T-helper 2 cell treated with Interferon-gamma antibody and Interleukin-4, amounts not matched to agents 5 μg/mL and 100 μg/mL, for 36 hours (primary cell): ENCODE results near the gene VPS13D.

Experiments used
- DNase-seq: peaks from one replicate; pipeline ENCODE4 v3.0.0; 2021; ENCODE audit warnings: low spot score
- H3K27ac Mint-ChIP-seq: one replicate; pipeline ENCODE4 v1.8.0; 2021; ENCODE audit warnings: mild to moderate bottlenecking, mixed read lengths
- H3K27me3 Mint-ChIP-seq: one replicate; pipeline ENCODE4 v1.8.0; 2021; ENCODE audit warnings: low read depth, mixed read lengths
- H3K36me3 Mint-ChIP-seq: one replicate; pipeline ENCODE4 v1.8.0; 2021; ENCODE audit warnings: low read depth, mixed read lengths
- H3K4me1 Mint-ChIP-seq: one replicate; pipeline ENCODE4 v1.8.0; 2021; ENCODE audit warnings: low read depth, mixed read lengths
- H3K4me3 Mint-ChIP-seq: one replicate; pipeline ENCODE4 v1.8.0; 2022; ENCODE audit warnings: mild to moderate bottlenecking, moderate library complexity, mixed read lengths
- H3K9me3 Mint-ChIP-seq: one replicate; pipeline ENCODE4 v1.8.0; 2021; ENCODE audit warnings: mixed read lengths

The VPS13D gene

DNA sequence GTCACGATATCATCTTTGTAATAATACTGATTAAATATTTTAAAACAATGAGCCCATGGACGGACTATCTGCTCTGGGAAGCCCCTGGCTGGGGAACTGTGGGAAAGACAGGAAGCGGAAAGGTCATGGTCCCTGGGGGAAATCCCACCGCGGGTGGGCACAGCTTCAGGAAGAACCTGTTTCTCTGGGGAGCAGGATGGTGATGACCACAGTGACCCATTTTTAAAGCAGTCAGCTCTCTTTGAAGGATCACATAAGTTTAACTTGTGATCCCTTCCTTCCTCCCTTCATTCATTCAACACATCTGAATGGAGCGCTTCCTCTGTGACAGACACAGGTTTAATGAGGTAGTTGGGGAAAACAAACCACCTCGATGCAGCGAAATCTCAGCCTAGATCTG, 315.2 kb downstream of the VPS13D start:
- Mint-ChIP-seq H3K27ac (no peak overlapping the region), H3K27me3 (peaks cover 4% of the 10 kb centered on the region), H3K36me3 (no peaks in the 10 kb centered on the region), H3K4me3 (no peak overlapping the region), H3K9me3 (no peaks in the 10 kb centered on the region), H3K4me1 (no peaks in the 10 kb centered on the region)
- DNase-seq: no peak

- DNase-seq: no peak
- Mint-ChIP-seq H3K27me3 (peaks cover 4% of the 10 kb centered on the region), H3K27ac (no peak overlapping the region), H3K4me3 (no peak overlapping the region), H3K9me3 (no peaks in the 10 kb centered on the region), H3K4me1 (no peaks in the 10 kb centered on the region), H3K36me3 (no peaks in the 10 kb centered on the region)
Observed at GRCh38 chr1:12546771-12547585, 317.1 kb downstream of the VPS13D start.

GRCh38 chr1:12547586-12548225, 317.9 kb downstream of the VPS13D start:
- no peak for DNase-seq
- Mint-ChIP-seq H3K9me3 (no peaks in the 10 kb centered on the region), H3K36me3 (no peaks in the 10 kb centered on the region), H3K27ac (no peak overlapping the region), H3K4me1 (no peaks in the 10 kb centered on the region), H3K4me3 (no peak overlapping the region), H3K27me3 (no peaks in the 10 kb centered on the region)

GRCh38 chr1:12548279-12548972, 318.6 kb downstream of the VPS13D start:
- Mint-ChIP-seq H3K9me3 (no peaks in the 10 kb centered on the region), H3K4me3 (no peak overlapping the region), H3K36me3 (no peaks in the 10 kb centered on the region)

GRCh38 chr1:12548973-12549459, 319.2 kb downstream of the VPS13D start:
- Mint-ChIP-seq H3K27ac (no peak overlapping the region), H3K4me3 (no peak overlapping the region), H3K36me3 (no peaks in the 10 kb centered on the region), H3K9me3 (no peaks in the 10 kb centered on the region), H3K27me3 (no peaks in the 10 kb centered on the region), H3K4me1 (no peaks in the 10 kb centered on the region)
- no peak for DNase-seq

More at GRCh38 chr1:12548279-12548972, 318.6 kb downstream of the VPS13D start:
- DNase-seq: no peak
- Mint-ChIP-seq H3K27me3 (no peaks in the 10 kb centered on the region), H3K27ac (no peak overlapping the region), H3K4me1 (no peaks in the 10 kb centered on the region)

GRCh38 chr1:12549460-12550349, 319.9 kb downstream of the VPS13D start:
- Mint-ChIP-seq H3K9me3 (no peaks in the 10 kb centered on the region), H3K27ac (no peak overlapping the region), H3K4me3 (no peak overlapping the region), H3K4me1 (no peaks in the 10 kb centered on the region), H3K36me3 (no peaks in the 10 kb centered on the region), H3K27me3 (no peaks in the 10 kb centered on the region)
- DNase-seq: no peak

DNA sequence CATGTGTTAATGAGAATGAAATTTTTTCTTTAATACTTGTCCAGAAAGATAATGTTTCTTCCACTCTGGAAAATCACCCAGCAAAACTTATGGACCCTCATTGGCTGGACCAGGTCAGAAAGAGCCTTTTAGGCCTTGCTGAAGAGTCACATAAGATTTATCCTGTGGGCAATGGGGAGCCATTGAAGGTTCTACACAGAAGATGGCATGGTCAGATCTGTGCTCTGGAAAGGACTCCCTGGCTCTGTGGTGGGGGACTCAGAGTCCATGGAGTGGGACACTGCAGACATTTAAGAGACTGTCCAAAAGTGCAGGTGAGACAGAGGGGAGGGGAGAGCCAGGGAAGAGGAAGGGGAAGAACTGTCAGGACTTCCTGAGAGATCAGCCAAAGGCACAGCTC, 321.8 kb downstream of the VPS13D start:
- Mint-ChIP-seq H3K27ac (no peak overlapping the region), H3K9me3 (no peaks in the 10 kb centered on the region), H3K27me3 (no peaks in the 10 kb centered on the region), H3K4me1 (no peaks in the 10 kb centered on the region), H3K36me3 (no peaks in the 10 kb centered on the region), H3K4me3 (no peak overlapping the region)
- DNase-seq: no peak

- H3K4me3 Mint-ChIP-seq: no peak overlapping the region
- no peaks in the 10 kb centered on the region for H3K9me3 Mint-ChIP-seq
- DNase-seq: no peak
- no peaks in the 10 kb centered on the region for H3K4me1 Mint-ChIP-seq
- H3K27ac Mint-ChIP-seq: no peak overlapping the region
- no peaks in the 10 kb centered on the region for H3K36me3 Mint-ChIP-seq
- H3K27me3 Mint-ChIP-seq: no peaks in the 10 kb centered on the region
Observed at GRCh38 chr1:12552111-12552888, 322.5 kb downstream of the VPS13D start.

DNA sequence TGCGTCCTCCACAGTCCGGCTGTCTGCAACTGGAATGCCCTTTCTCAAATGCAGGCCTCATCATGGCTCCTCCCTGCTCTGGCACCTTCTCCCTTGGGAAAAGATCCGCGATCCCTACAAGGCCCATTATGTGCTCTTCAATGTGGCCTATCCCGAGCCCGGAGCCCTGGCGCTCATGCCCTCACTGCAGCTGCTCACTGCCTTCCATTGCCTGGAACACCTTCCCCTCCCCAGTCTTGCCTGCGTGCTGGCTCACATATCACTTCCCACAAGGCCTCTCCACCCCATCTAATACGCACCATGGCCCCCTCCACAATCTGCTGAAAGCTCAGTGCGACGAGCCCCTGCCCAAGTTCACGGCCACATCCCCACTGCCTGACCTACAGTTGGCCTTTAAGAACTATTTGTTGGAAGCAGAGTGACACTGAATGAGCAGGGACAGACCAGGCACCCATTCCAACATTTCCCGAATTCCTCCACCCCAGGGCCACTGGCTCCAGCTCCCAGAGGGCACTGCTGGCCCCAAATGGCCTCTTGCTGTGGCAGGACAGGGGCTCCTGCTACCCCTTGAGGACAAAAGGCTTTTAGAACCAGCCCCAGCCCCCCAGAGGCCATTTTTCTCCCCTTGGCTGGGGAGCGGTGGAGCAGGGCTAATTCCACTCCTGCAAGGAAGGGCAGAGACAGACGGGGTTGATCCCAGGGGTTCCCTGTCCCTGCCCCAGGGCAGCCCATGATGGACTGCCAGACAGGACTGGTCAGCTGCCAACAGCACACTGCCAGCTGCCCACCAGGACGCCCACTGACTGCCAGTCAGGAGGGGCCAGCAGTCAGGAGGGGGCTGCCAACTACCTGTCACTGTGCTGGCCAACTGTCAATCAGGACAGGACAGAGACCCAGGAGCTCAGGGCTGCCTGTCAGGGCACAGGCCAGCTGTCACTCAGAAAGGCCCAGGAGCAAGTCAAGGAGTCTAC, 323.4 kb downstream of the VPS13D start:
- H3K27me3 Mint-ChIP-seq: no peaks in the 10 kb centered on the region
- H3K9me3 Mint-ChIP-seq: no peaks in the 10 kb centered on the region
- H3K27ac Mint-ChIP-seq: no peak overlapping the region
- no peaks in the 10 kb centered on the region for H3K4me1 Mint-ChIP-seq
- H3K36me3 Mint-ChIP-seq: no peaks in the 10 kb centered on the region
- no peak for DNase-seq
- H3K4me3 Mint-ChIP-seq: no peak overlapping the region

DNA sequence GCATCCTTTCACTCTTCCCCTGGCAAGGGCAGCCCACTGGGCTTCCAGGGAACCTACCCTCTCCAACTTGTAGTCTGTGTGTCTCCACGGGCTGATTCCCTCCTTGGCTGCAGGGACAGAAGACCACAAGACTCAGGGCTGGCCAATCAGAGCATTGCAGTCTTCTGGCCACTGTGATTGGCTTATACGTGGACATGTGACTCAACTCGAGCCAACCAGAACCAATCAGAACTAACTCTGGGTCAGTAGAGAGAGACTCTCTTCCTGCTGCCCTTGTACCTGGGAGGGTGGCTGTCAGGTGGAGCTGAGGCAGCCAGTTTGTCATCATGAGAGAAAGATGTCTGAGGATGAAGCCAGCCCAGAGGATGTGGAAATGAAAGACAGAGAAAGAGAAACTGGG, 324.1 kb downstream of the VPS13D start:
- H3K9me3 Mint-ChIP-seq: no peaks in the 10 kb centered on the region

DNA sequence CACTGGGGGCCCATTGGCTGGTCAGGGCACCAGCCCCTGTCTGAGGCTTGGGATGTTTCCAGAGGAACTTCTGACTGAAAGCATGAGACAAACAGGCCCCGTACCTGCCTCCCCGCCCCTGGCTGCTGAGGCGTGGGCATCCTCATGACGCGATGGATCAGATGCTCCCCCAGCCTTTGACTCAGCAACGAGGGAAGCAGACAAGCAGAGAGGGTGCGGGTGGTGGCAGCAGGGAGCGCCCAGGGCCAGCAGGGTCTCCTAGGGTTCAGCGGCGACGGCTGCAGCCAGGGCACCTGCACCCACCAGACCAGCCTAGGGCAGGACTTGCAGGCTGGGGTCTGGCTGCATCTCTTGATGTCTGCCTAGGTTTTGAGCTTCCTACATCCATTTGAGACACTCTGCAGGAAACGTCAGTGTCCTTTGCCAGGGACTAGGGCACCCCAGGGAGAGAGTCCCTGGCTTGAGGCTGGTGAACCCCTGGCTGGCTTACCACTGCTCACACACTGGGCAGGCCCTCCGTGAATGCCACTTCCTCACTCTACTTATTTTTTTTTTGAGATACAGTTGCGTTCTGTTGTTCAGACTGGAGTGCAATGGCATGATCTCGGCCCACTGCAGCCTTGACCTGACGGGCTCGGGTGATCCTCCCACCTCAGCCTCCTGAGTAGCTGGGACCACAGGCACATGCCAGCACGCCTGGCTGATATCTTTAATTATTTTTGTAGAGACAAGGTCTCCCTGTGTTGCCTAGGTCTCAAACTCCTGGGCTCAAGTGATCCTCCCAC, 324.9 kb downstream of the VPS13D start:
- H3K27me3 Mint-ChIP-seq: no peaks in the 10 kb centered on the region
- H3K9me3 Mint-ChIP-seq: no peaks in the 10 kb centered on the region
- no peak overlapping the region for H3K4me3 Mint-ChIP-seq
- DNase-seq: no peak
- H3K27ac Mint-ChIP-seq: no peak overlapping the region
- H3K36me3 Mint-ChIP-seq: no peaks in the 10 kb centered on the region
- no peaks in the 10 kb centered on the region for H3K4me1 Mint-ChIP-seq

More for the DNA sequence above, 324.1 kb downstream of the VPS13D start:
- Mint-ChIP-seq H3K36me3 (no peaks in the 10 kb centered on the region), H3K27me3 (no peaks in the 10 kb centered on the region), H3K4me3 (no peak overlapping the region), H3K4me1 (no peaks in the 10 kb centered on the region), H3K27ac (no peak overlapping the region)
- DNase-seq: no peak
